ENCODE data around the gene MGAT4B. TPM values are rescaled to one million over a fixed set of nuclear protein-coding genes. Genes with fewer than 3 reads are reported as not detected.

Gene MGAT4B
- total RNA-seq, 1 experiment from 2014 or later, result 217 TPM

GRCh38 chr5:179772351-179772750, 34.3 kb downstream of the MGAT4B start:
- no peaks in the 10 kb centered on the region; the same call in none of the 2 replicates for H3K36me3 ChIP-seq (ENCODE audit: control insufficient read depth, insufficient read depth, low read length)
- Mint-ChIP-seq H3K9me3 (ENCODE audit: unreplicated experiment) (no peaks in the 10 kb centered on the region), H3K4me3 (ENCODE audit: unreplicated experiment) (no peak overlapping the region), H3K27ac (ENCODE audit: unreplicated experiment) (no peak overlapping the region), H3K27me3 (ENCODE audit: insufficient read depth, unreplicated experiment) (no peaks in the 10 kb centered on the region), H3K4me1 (ENCODE audit: low read depth, unreplicated experiment) (no peaks in the 10 kb centered on the region), H3K36me3 (ENCODE audit: insufficient read depth, unreplicated experiment) (peaks cover 85% of the 10 kb centered on the region)
- H3K9me3 ChIP-seq, result no peaks in the 10 kb centered on the region
- no TSS peak for BruUV-seq (replicated peaks)
- ChIA-PET POLR2A (no interaction called here), CTCF (no interaction called here)
- intact Hi-C loops (cut with micrococcal nuclease; ENCODE audit: unreplicated experiment), result no loop called here
- DNase-seq, result no peak
- H3K4me1 ChIP-seq, result no peaks in the 10 kb centered on the region
- no peak for TF ChIP-seq CTCF (IDR thresholded peaks at IDR 0.05; ENCODE audit: insufficient read depth in 1 of 2, low read depth in 1 of 2, low read length in 1 of 2, severe bottlenecking in 1 of 2, unreplicated experiment in 1 of 2)
- no peaks in the 10 kb centered on the region for H3K27me3 ChIP-seq (replicated peaks; ENCODE audit: control insufficient read depth, insufficient read depth, low read length)
- no peak overlapping the region for H3K4me3 ChIP-seq (ENCODE audit: low read depth, low read length)

GRCh38 chr5:179771311-179771895, 35.3 kb downstream of the MGAT4B start:
- Mint-ChIP-seq H3K4me3 (ENCODE audit: unreplicated experiment) (no peak overlapping the region), H3K9me3 (ENCODE audit: unreplicated experiment) (no peaks in the 10 kb centered on the region), H3K36me3 (ENCODE audit: insufficient read depth, unreplicated experiment) (peaks cover 89% of the 10 kb centered on the region), H3K27me3 (ENCODE audit: insufficient read depth, unreplicated experiment) (no peaks in the 10 kb centered on the region), H3K27ac (ENCODE audit: unreplicated experiment) (no peak overlapping the region), H3K4me1 (ENCODE audit: low read depth, unreplicated experiment) (no peaks in the 10 kb centered on the region)
- CTCF ChIA-PET, result interaction anchor here (0.6 kb wide), 1 partner anchor 9 kb away, joined by 4 read pairs; no protein-coding TSS in a partner anchor
- H3K9me3 ChIP-seq, result no peaks in the 10 kb centered on the region
- no peaks in the 10 kb centered on the region for H3K27me3 ChIP-seq (replicated peaks; ENCODE audit: control insufficient read depth, insufficient read depth, low read length)
- POLR2A ChIA-PET, result no interaction called here
- intact Hi-C loops (cut with micrococcal nuclease; ENCODE audit: unreplicated experiment), result no loop called here
- no peaks in the 10 kb centered on the region; the same call in none of the 2 replicates for H3K36me3 ChIP-seq (ENCODE audit: control insufficient read depth, insufficient read depth, low read length)
- DNase-seq, result no peak
- H3K4me1 ChIP-seq, result no peaks in the 10 kb centered on the region
- BruUV-seq (replicated peaks), result no TSS peak
- no peak for TF ChIP-seq CTCF (IDR thresholded peaks at IDR 0.05; ENCODE audit: insufficient read depth in 1 of 2, low read depth in 1 of 2, low read length in 1 of 2, severe bottlenecking in 1 of 2, unreplicated experiment in 1 of 2)
- H3K4me3 ChIP-seq (ENCODE audit: low read depth, low read length), result no peak overlapping the region

GRCh38 chr5:179769796-179770195, 36.9 kb downstream of the MGAT4B start:
- CTCF ChIA-PET, result no interaction called here
- no peaks in the 10 kb centered on the region for H3K27me3 ChIP-seq (replicated peaks; ENCODE audit: control insufficient read depth, insufficient read depth, low read length)
- Mint-ChIP-seq H3K9me3 (ENCODE audit: unreplicated experiment) (no peaks in the 10 kb centered on the region), H3K27me3 (ENCODE audit: insufficient read depth, unreplicated experiment) (no peaks in the 10 kb centered on the region), H3K27ac (ENCODE audit: unreplicated experiment) (no peak overlapping the region), H3K4me1 (ENCODE audit: low read depth, unreplicated experiment) (no peaks in the 10 kb centered on the region), H3K4me3 (ENCODE audit: unreplicated experiment) (no peak overlapping the region), H3K36me3 (ENCODE audit: insufficient read depth, unreplicated experiment) (peaks cover 96% of the 10 kb centered on the region)
- no peak for DNase-seq
- intact Hi-C loops (cut with micrococcal nuclease; ENCODE audit: unreplicated experiment), result no loop called here
- TF ChIP-seq CTCF (IDR thresholded peaks at IDR 0.05; ENCODE audit: insufficient read depth in 1 of 2, low read depth in 1 of 2, low read length in 1 of 2, severe bottlenecking in 1 of 2, unreplicated experiment in 1 of 2), result no peak
- H3K9me3 ChIP-seq, result no peaks in the 10 kb centered on the region
- H3K4me1 ChIP-seq, result no peaks in the 10 kb centered on the region
- BruUV-seq (replicated peaks), result no TSS peak
- no peak overlapping the region for H3K4me3 ChIP-seq (ENCODE audit: low read depth, low read length)
- POLR2A ChIA-PET, result no interaction called here
- H3K36me3 ChIP-seq (ENCODE audit: control insufficient read depth, insufficient read depth, low read length), result no peaks in the 10 kb centered on the region; the same call in none of the 2 replicates
